GM12874 (cell line): ENCODE data around the gene GPD1.

Experiments
- CTCF ChIP-seq: IDR thresholded peaks from 2 replicates; pipeline ENCODE4 v1.5.1; 2011; ENCODE audit warnings: low read depth, mild to moderate bottlenecking, control low read depth, low read length, moderate library complexity; ENCODE audit not compliant: insufficient read depth

The GPD1 gene

GRCh38 chr12:50069069-50069468 is 34.7 kb upstream of the GPD1 start:
- TF ChIP-seq CTCF, result no peak

- no peak for TF ChIP-seq CTCF
These were observed 34.3 kb upstream of the GPD1 start for GRCh38 chr12:50069539-50069938.

- TF ChIP-seq CTCF, result peak; percentile 93
These were observed 33.3 kb upstream of the GPD1 start for GRCh38 chr12:50070314-50071060.

GRCh38 chr12:50072198-50072907 is 31.5 kb upstream of the GPD1 start:
- TF ChIP-seq CTCF, result no peak

- TF ChIP-seq CTCF, result no peak
These were observed 30.6 kb upstream of the GPD1 start for GRCh38 chr12:50073206-50073605.

GRCh38 chr12:50073712-50074111 is 30.1 kb upstream of the GPD1 start:
- TF ChIP-seq CTCF, result no peak

GRCh38 chr12:50074936-50075807 is 28.6 kb upstream of the GPD1 start:
- TF ChIP-seq CTCF, result peak; percentile 95
